Fibroblast of gingiva (primary cell): Measurements from ENCODE around the gene SNU13.
"Not testable (repeated sequence)": the region's sequence is repeated elsewhere in the genome, so short reads cannot be mapped to it uniquely, and the experiment has no call there.

Source experiments
- DNase-seq: peaks from one replicate; pipeline ENCODE4 v3.0.0-alpha.2; 2011; ENCODE audit warnings: low read depth

The SNU13 gene

GRCh38 chr22:41688365-41689211, at the start of gene SNU13:
SNU13 (minus strand) TSS chr22:41688867; CDS start chr22:41688796, 71 bp downstream.
- peak; percentile 91 for DNase-seq

GRCh38 chr22:41733241-41733640, 44.6 kb upstream of the SNU13 start:
- not testable (repeated sequence) for DNase-seq

- no peak for DNase-seq
Measured at GRCh38 chr22:41732096-41732772, 43.6 kb upstream of the SNU13 start.

- DNase-seq = no peak
Measured at GRCh38 chr22:41731609-41732008, 42.9 kb upstream of the SNU13 start.

GRCh38 chr22:41725510-41726110, 36.9 kb upstream of the SNU13 start:
- DNase-seq = no peak

GRCh38 chr22:41722496-41722895, 33.8 kb upstream of the SNU13 start:
- no peak for DNase-seq

- DNase-seq = no peak
Measured at GRCh38 chr22:41713004-41713403, 24.3 kb upstream of the SNU13 start.

- no peak for DNase-seq
Measured at GRCh38 chr22:41709341-41709740, 20.7 kb upstream of the SNU13 start.

GRCh38 chr22:41702763-41703162, 14.1 kb upstream of the SNU13 start:
- no peak for DNase-seq

- DNase-seq = no peak
Measured at GRCh38 chr22:41700108-41700364, 11.4 kb upstream of the SNU13 start.

GRCh38 chr22:41699264-41700107, 10.8 kb upstream of the SNU13 start, which contains the start of gene MEI1:
MEI1 (plus strand) TSS chr22:41699503; CDS start chr22:41699539, 36 bp downstream.
- DNase-seq = peak; percentile 32

GRCh38 chr22:41697126-41697775, 8.6 kb upstream of the SNU13 start:
- DNase-seq = peak; percentile 77

- DNase-seq = no peak
Measured at GRCh38 chr22:41696703-41697102, 8.0 kb upstream of the SNU13 start.

- no peak for DNase-seq
Measured at GRCh38 chr22:41695211-41695610, 6.5 kb upstream of the SNU13 start.

- no peak for DNase-seq
Measured at GRCh38 chr22:41690476-41690875, 1.8 kb upstream of the SNU13 start.

- peak; percentile 9 for DNase-seq
Measured at GRCh38 chr22:41687901-41688364, 734 bp downstream of the SNU13 start.

GRCh38 chr22:41686890-41687289, 1.8 kb downstream of the SNU13 start:
- DNase-seq = not testable (repeated sequence)

- DNase-seq = no peak
Measured at GRCh38 chr22:41684194-41684593, 4.5 kb downstream of the SNU13 start.

- no peak for DNase-seq
Measured at GRCh38 chr22:41683616-41684015, 5.1 kb downstream of the SNU13 start.

GRCh38 chr22:41683052-41683451, 5.6 kb downstream of the SNU13 start:
- no peak for DNase-seq

- DNase-seq = peak; percentile 87
Measured at GRCh38 chr22:41682033-41682807, 6.4 kb downstream of the SNU13 start.
